ENCODE data around the gene ZC3H8. TPM values are rescaled to one million over a fixed set of nuclear protein-coding genes. Genes with fewer than 3 reads are reported as not detected.
"Not testable (repeated sequence)": the region's sequence is repeated elsewhere in the genome, so short reads cannot be mapped to it uniquely, and the experiment has no call there.

ZC3H8 gene
- total RNA-seq, 1 donor from 2014 or later = 10.9 TPM

GRCh38 chr2:112260295-112260625, 5.4 kb upstream of the ZC3H8 start:
- no peak for DNase-seq (ENCODE audit: extremely low read depth, low read depth, low spot score)

GRCh38 chr2:112259509-112260294, 4.9 kb upstream of the ZC3H8 start:
- no peak for DNase-seq (ENCODE audit: extremely low read depth, low read depth, low spot score)

DNA sequence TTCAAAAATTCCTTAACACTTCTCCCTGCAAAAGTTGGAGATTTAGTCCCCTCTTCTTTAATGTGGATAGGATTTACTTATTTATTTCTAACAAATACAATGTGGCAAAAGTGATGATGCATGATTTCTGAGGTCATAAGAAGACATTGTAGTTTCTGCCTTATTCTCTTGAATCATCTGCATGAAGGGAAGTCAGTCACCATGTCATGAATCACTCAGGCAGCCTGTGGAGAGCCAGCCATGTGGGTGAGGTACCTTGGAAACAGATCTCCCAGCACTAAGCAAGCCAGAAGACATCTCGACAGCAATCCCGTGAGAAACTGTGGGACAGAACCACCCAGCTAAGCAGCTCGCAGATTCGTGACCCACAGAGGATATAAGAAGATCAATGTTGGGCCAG, 2.7 kb upstream of the ZC3H8 start:
- DNase-seq (ENCODE audit: extremely low read depth, low read depth, low spot score) = no peak

- DNase-seq (ENCODE audit: extremely low read depth, low read depth, low spot score) = no peak
Measured at GRCh38 chr2:112256654-112257053, 1.8 kb upstream of the ZC3H8 start.

- DNase-seq (ENCODE audit: extremely low read depth, low read depth, low spot score) = no peak
Measured at GRCh38 chr2:112255875-112256274, 1.0 kb upstream of the ZC3H8 start.

- DNase-seq (ENCODE audit: extremely low read depth, low read depth, low spot score) = no peak
Measured at GRCh38 chr2:112253261-112253815, 1.5 kb downstream of the ZC3H8 start.

DNA sequence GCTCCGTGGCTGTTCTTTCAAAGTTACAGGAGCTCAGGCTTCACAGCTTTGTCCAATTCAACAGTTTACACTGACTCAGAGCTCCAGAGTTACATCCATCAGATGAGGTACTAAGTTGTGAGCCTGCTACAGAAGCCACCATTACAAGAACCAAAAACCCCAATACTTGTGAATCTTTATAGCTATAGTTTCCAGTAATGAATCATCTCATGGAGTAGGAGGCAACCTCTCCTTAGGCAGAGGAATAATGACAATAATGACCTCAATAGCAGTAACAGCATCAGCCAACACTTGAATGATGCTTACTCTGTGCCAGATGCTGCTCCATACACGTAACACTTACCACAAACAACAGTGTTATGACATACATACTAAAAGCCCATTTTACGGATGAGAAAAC, 3.6 kb downstream of the ZC3H8 start:
- no peak for DNase-seq (ENCODE audit: extremely low read depth, low read depth, low spot score)

DNA sequence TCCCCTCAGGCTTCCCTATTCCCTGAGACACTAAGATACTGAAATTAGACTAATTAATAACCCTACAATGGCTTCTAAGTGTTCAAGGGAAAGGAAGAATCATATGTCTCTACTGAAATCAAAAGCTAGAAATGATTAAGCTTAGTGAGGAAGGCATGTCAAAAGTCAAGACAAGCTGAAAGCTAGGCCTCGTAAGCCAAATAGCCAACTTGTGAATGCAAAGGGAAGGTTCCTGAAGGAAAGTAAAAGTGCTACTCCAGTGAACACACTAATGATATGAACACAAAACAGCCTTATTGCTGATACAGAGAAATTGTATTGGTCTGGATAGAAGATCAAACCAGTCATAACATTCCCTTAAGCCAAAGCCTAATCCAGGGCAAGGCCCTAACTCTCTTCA, 10.0 kb downstream of the ZC3H8 start:
- DNase-seq (ENCODE audit: extremely low read depth, low read depth, low spot score) = no peak

GRCh38 chr2:112243233-112243632, 11.6 kb downstream of the ZC3H8 start:
- no peak for DNase-seq (ENCODE audit: extremely low read depth, low read depth, low spot score)

- no peak for DNase-seq (ENCODE audit: extremely low read depth, low read depth, low spot score)
Measured at GRCh38 chr2:112242384-112242783, 12.5 kb downstream of the ZC3H8 start.

- DNase-seq (ENCODE audit: extremely low read depth, low read depth, low spot score) = no peak
Measured at GRCh38 chr2:112239862-112240261, 15.0 kb downstream of the ZC3H8 start.

DNA sequence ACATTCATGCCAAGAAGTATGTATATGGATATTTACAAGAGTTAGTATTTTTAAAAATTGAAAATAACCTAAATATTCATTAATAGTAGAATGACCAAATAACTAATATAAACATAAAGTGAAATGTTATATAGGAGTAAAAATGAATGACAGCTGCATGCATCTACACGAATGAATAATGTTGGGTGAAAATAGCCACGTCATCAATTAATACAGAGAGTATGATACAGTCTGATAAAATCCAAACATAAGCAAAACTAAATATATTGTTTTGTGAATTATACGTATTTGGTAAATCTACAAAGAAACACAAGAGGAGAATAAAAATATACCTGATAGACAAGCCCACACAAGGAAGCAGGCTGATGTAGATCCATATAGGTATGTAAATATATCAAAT, 24.5 kb downstream of the ZC3H8 start:
- DNase-seq (ENCODE audit: extremely low read depth, low read depth, low spot score) = no peak

DNA sequence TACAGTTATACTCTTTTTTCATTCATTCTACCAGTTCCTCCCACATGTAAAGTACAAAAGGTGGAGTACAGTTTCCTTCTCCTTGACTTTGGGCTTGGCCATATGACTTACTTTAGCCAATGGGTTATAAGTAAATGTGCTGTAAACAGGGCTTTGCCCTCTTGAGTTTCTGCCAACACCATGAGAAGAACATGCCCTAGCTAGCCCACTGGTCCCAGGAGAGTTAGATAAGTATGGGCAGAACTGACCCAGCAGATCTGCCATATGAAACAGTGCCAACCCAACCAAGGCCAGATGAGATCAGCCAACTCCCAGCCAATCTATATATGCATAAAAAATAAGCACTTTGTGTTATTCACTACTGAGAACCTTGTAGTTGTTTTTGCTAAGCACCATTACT, 25.5 kb downstream of the ZC3H8 start:
- DNase-seq (ENCODE audit: extremely low read depth, low read depth, low spot score) = no peak

- DNase-seq (ENCODE audit: extremely low read depth, low read depth, low spot score) = no peak
Measured at GRCh38 chr2:112220831-112221230, 34.0 kb downstream of the ZC3H8 start.

DNA sequence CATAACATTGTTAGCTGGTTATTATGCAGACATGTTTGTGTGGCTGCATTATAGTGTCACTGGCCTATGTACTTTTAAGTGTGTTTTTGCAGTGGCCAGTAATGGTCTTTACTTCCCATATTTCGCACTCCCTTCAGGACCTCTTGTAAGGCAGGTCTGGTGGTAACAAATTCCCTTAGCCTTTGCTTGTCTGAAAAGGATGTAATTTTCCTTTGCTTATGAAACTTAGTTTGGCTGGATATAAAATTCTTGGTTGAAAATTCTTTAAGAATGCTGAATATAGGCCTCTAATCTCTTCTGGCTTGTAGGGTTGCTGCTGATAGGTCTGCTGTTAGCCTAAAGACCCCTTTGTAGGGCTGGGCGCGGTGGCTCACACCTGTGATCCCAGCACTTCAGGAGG, 34.7 kb downstream of the ZC3H8 start:
- DNase-seq (ENCODE audit: extremely low read depth, low read depth, low spot score) = no peak

GRCh38 chr2:112217854-112218253, 37.0 kb downstream of the ZC3H8 start:
- no peak for DNase-seq (ENCODE audit: extremely low read depth, low read depth, low spot score)

DNA sequence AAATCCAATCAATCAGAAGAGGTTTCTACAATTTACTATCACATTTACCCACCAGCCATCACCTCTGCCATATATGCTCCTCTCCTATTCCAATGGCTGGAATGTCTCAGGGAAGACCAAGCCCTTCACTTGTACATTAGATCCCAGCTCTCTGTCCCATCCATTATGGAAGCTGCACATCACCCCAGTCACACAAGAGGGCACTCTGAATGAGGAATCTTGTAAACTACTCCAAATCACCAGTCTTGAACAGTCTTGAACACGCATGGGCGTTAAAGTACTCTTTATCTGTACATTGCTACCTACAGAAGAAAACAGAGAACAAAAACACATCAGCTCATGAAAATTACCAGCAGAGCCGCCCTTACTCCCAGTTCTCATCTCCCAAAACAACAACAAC, 38.7 kb downstream of the ZC3H8 start:
- DNase-seq (ENCODE audit: extremely low read depth, low read depth, low spot score) = no peak

DNA sequence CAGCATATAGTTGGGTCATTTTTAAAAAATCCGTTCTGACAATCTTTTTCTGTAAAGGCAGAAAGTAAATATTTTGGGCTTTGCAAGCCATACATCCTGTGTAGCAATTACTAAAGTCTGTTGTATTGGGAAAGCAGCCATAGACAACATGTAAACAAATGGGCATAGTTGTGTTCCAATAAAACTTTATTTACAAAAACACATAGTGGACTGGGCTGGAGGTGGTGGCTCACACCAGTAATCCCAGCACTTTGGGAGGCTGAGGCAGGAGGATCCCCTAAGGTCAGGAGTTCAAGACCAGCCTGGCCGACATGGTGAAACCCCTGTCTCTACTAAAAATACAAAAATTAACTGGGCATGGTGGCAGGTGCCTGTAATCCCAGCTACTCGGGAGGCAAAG, 46.9 kb downstream of the ZC3H8 start:
- not testable (repeated sequence) for DNase-seq (ENCODE audit: extremely low read depth, low read depth, low spot score)

DNA sequence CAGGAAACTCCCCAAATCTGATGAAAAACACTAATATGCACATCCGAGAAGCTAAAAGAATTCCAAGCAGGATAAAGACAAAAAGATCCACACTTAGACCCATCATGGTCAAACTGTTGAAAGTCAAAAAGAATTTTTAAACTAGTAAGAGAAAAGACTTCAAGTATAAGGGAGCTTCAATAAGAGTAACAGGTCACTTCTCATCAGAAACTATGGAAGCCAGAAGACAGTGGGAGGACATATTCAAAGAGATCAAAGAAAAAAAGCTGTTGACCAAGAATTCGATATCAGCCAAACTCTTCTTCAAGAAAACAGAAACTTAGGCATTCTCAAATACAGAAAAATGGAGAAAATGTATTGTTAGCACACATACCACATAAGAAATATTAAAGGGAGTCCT, 50.4 kb downstream of the ZC3H8 start:
- no peak for DNase-seq (ENCODE audit: extremely low read depth, low read depth, low spot score)

GRCh38 chr2:112201696-112202430, 53.0 kb downstream of the ZC3H8 start:
- no peak for DNase-seq (ENCODE audit: extremely low read depth, low read depth, low spot score)

GRCh38 chr2:112199188-112199587, 55.7 kb downstream of the ZC3H8 start:
- DNase-seq (ENCODE audit: extremely low read depth, low read depth, low spot score) = no peak

DNA sequence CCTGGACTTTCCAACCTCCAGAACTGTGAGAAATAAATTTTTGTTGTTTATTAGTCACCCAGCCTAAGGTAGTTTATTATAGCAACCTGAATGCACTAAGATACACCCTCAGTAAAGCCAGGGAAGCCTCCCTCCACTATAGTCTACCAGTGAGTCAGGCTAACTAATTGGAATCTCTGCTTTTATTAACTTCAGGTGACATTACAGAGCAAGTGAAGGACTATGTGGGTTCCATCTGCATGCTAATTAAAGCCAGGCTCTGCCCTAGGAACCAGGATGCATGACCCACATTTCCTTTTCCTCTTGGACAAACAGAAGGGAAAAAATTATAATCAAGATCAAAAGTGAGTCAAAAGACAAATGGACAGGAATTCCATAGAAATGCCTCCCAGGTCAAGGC, 56.1 kb downstream of the ZC3H8 start:
- DNase-seq (ENCODE audit: extremely low read depth, low read depth, low spot score) = no peak

Data from glomerular endothelial cell (primary cell).